Smooth muscle cell (in vitro differentiated cells): Measurements from ENCODE around the gene HSDL2. TPM values are rescaled to one million over a fixed set of nuclear protein-coding genes. Genes with fewer than 3 reads are reported as not detected.

Experiments
- DNase-seq: peaks from one replicate; lab custom pipeline; 2025; ENCODE audit not compliant: unreplicated experiment; lab: John Stamatoyannopoulos, UW
- H2AFZ ChIP-seq: fragments of 200-600 bp; sonication (generic); 2 replicates; pipeline ENCODE4 v1.6.0; 2016; ENCODE audit warnings: antibody characterized with exemption, low read depth, mild to moderate bottlenecking
- H3F3A ChIP-seq: fragments of 200-600 bp; sonication (generic); 2 replicates; pipeline ENCODE4 v1.6.0; 2017; ENCODE audit warnings: antibody characterized with exemption, low read depth
- H3K27ac ChIP-seq: fragments of 200-600 bp; sonication (generic); 2 replicates; pipeline ENCODE4 v1.5.1; 2016; ENCODE audit warnings: low read depth, mild to moderate bottlenecking
- H3K27me3 ChIP-seq: fragments of 200-600 bp; sonication (generic); 2 replicates; pipeline ENCODE4 v1.6.1; 2016; ENCODE audit warnings: low read depth, mild to moderate bottlenecking
- H3K36me3 ChIP-seq: fragments of 200-600 bp; sonication (generic); 2 replicates; pipeline ENCODE4 v1.5.1; 2016; ENCODE audit warnings: low read depth
- H3K4me1 ChIP-seq: fragments of 200-600 bp; sonication (generic); 2 replicates; pipeline ENCODE4 v1.5.1; 2016; ENCODE audit warnings: low read depth
- H3K4me2 ChIP-seq: fragments of 200-600 bp; sonication (generic); 2 replicates; pipeline ENCODE4 v1.6.0; 2016; ENCODE audit warnings: mild to moderate bottlenecking
- H3K4me3 ChIP-seq: fragments of 200-600 bp; sonication (generic); 2 replicates; pipeline ENCODE4 v1.5.1; 2016; ENCODE audit warnings: mild to moderate bottlenecking
- H3K79me2 ChIP-seq: fragments of 200-600 bp; sonication (generic); 2 replicates; pipeline ENCODE4 v1.6.0; 2016; ENCODE audit warnings: low read depth, mild to moderate bottlenecking
- H3K9ac ChIP-seq: fragments of 200-600 bp; sonication (generic); 2 replicates; pipeline ENCODE4 v1.6.0; 2016; ENCODE audit warnings: low read depth
- H3K9me3 ChIP-seq: fragments of 200-600 bp; sonication (generic); replicated peaks from 2 replicates; pipeline ENCODE4 v1.5.1; 2016; ENCODE audit warnings: low read depth
- H4K20me1 ChIP-seq: fragments of 200-600 bp; sonication (generic); 2 replicates; pipeline ENCODE4 v1.6.0; 2016; ENCODE audit warnings: low read depth
- CTCF ChIP-seq: fragments of 200-600 bp; sonication (generic); IDR thresholded peaks from 2 replicates; pipeline ENCODE4 v1.5.1; 2017; ENCODE audit warnings: borderline replicate concordance, mild to moderate bottlenecking, antibody characterized with exemption; ENCODE audit not compliant: insufficient read depth, poor library complexity, severe bottlenecking
- WGBS: methylation state at CpG from one replicate; pipeline ENCODE4 v1.1.7; 2016; ENCODE audit warnings: low lambda C conversion rate; 5-methylcytosine and 5-hydroxymethylcytosine counted together
- polyA plus RNA-seq: library from polyadenylated mRNA; unstranded; fragments of >200 nt; fragmentation: Nextera tagmentation; extraction: Ambion mirVana; gene quantifications from 2 replicates; pipeline ENCODE4 v1.2.1, GENCODE V29; 2016
- total RNA-seq: library from RNA; depleted of rRNA; stranded (reverse); fragments of >200 nt; gene quantifications from 2 replicates; pipeline ENCODE4 v1.2.3, GENCODE V29; 2014

Gene HSDL2
- total and polyA plus RNA-seq, 2 experiments from 2014 or later = 8.7 to 18.7 TPM

- no peaks in the 10 kb centered on the region for H4K20me1 ChIP-seq
- no peak for TF ChIP-seq CTCF
- peaks cover 5% of the 10 kb centered on the region for H3K36me3 ChIP-seq
- no peak overlapping the region for H3K9ac ChIP-seq
- H3K9me3 ChIP-seq = no peaks in the 10 kb centered on the region
- no peaks in the 10 kb centered on the region for H3K4me1 ChIP-seq
- H3K27ac ChIP-seq = no peak overlapping the region
- H3K79me2 ChIP-seq = peaks cover 8% of the 10 kb centered on the region
- H2AFZ ChIP-seq = no peak overlapping the region
- H3K4me3 ChIP-seq = no peak overlapping the region
- no peaks in the 10 kb centered on the region for H3K27me3 ChIP-seq
- DNase-seq = no peak
- H3K4me2 ChIP-seq = no peak overlapping the region
- no peaks in the 10 kb centered on the region for H3F3A ChIP-seq
- 85% methylated on average over 3 of the region's 3 CpGs for WGBS
Observed at GRCh38 chr9:112502175-112502946, 122.5 kb downstream of the HSDL2 start.

DNA sequence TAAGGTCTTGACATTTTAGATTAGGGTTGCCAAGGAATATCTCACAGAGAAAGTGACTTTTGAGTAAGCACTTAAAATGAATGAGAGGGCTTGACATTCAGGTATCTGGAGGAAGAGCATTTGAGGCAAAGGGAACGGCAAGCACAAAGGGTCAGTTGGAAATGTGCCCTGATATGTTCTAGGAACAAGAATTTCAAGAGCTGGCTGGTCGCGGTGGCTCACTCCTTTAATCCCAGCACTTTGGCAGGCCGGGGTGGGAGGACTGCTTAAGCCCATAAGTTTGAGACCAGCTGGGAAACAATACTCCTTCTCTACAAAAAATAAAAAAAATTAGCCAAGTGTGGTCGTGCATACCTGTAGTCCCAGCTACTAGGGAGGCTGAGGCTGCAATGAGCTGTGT, 123.3 kb downstream of the HSDL2 start:
- DNase-seq = no peak
- H3F3A ChIP-seq = no peaks in the 10 kb centered on the region
- 80% methylated on average over 5 of the region's 5 CpGs for WGBS
- H3K4me1 ChIP-seq = no peaks in the 10 kb centered on the region
- H3K4me2 ChIP-seq = no peak overlapping the region
- no peaks in the 10 kb centered on the region for H3K27me3 ChIP-seq
- no peaks in the 10 kb centered on the region for H3K9me3 ChIP-seq
- no peaks in the 10 kb centered on the region for H4K20me1 ChIP-seq
- H3K27ac ChIP-seq = no peak overlapping the region
- H3K79me2 ChIP-seq = peaks cover 11% of the 10 kb centered on the region
- no peak for TF ChIP-seq CTCF
- H3K4me3 ChIP-seq = no peak overlapping the region
- H2AFZ ChIP-seq = no peak overlapping the region
- H3K9ac ChIP-seq = no peak overlapping the region
- H3K36me3 ChIP-seq = peaks cover 5% of the 10 kb centered on the region

DNA sequence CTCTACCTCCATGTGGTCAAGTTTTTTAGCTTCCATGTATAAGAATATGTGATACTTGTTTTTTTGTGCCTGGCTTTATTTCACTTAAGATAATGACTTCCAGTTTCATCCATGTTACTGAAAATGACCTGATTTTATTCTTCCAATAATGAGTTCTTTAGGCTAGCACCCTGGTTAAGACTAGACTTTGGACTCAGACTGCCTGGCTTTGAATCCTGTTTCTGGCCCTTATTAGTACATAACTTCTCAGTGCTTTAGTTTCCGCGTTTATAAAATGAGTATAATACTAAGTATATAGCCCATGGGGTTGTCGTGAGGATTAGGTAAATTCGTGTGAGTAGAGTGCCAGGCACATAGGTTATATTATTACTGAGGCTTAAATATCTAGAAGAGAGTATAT, 125.2 kb downstream of the HSDL2 start:
- no peak for DNase-seq
- Histone ChIP-seq H3K4me3 (no peak overlapping the region), H3F3A (no peaks in the 10 kb centered on the region), H3K4me1 (no peaks in the 10 kb centered on the region), H4K20me1 (no peaks in the 10 kb centered on the region), H3K4me2 (no peak overlapping the region), H3K36me3 (no peaks in the 10 kb centered on the region), H3K9me3 (no peaks in the 10 kb centered on the region), H3K27me3 (no peaks in the 10 kb centered on the region), H3K27ac (no peak overlapping the region), H3K9ac (no peak overlapping the region), H3K79me2 (peaks cover 11% of the 10 kb centered on the region), H2AFZ (no peak overlapping the region)
- no peak for TF ChIP-seq CTCF
- WGBS = 93% methylated on average over 4 of the region's 4 CpGs

GRCh38 chr9:112505607-112506006, 125.7 kb downstream of the HSDL2 start:
- Histone ChIP-seq H3K9me3 (no peaks in the 10 kb centered on the region), H3K27ac (no peak overlapping the region), H3K36me3 (no peaks in the 10 kb centered on the region), H3K27me3 (no peaks in the 10 kb centered on the region), H3K4me1 (no peaks in the 10 kb centered on the region), H2AFZ (no peak overlapping the region), H3K4me2 (no peak overlapping the region), H3K9ac (no peak overlapping the region), H4K20me1 (no peaks in the 10 kb centered on the region), H3K79me2 (peaks cover 11% of the 10 kb centered on the region), H3F3A (no peaks in the 10 kb centered on the region), H3K4me3 (no peak overlapping the region)
- DNase-seq = no peak
- 62% methylated on average over 4 of the region's 4 CpGs for WGBS
- no peak for TF ChIP-seq CTCF
